ENCODE measurements around the gene TSPAN15. TPM values are rescaled to one million over a fixed set of nuclear protein-coding genes. Genes with fewer than 3 reads are reported as not detected.

The TSPAN15 gene
- polyA plus RNA-seq, 1 donor (not counting 4 experiments of a cell fraction or from before 2014, with no cell fraction given), result 2.1 TPM

GRCh38 chr10:69409176-69409495 is 42.1 kb upstream of the TSPAN15 start:
- H3K9me3 ChIP-seq (ENCODE audit: control insufficient read depth, low read depth, low read length), result no peaks in the 10 kb centered on the region
- peaks cover 4% of the 10 kb centered on the region for H3K9me1 ChIP-seq (ENCODE audit: control insufficient read depth, extremely low read depth, insufficient read depth, low read length)
- peaks cover 0 to 1% of the 10 kb centered on the region in 2 experiments for H3K36me3 ChIP-seq (ENCODE audit: control insufficient read depth in 2 of 2, extremely low read depth in 1 of 2, insufficient read depth in 2 of 2, low read length in 2 of 2)
- peaks cover 27% of the 10 kb centered on the region for H3K4me1 ChIP-seq (ENCODE audit: control insufficient read depth, extremely low read depth, insufficient read depth, low read length)
- peak overlapping the region in 1 of 3 experiments; percentile 45 for H3K4me3 ChIP-seq (ENCODE audit: control insufficient read depth in 2 of 3, extremely low read depth in 1 of 3, insufficient read depth in 2 of 3, low read depth in 1 of 3, low read length in 3 of 3)
- dilution Hi-C loops (cut with MboI; ENCODE audit: extremely low pct_ligation_motif_present, low sequenced_read_pairs), result no loop called here
- H2AFZ ChIP-seq (ENCODE audit: control insufficient read depth, low read length), result peak overlapping the region; percentile 78
- FAIRE-seq (no peak), DNase-seq (ENCODE audit: low read depth, low spot score) (no peak)
- H4K20me1 ChIP-seq (ENCODE audit: control insufficient read depth, extremely low read depth, insufficient read depth, low read length), result no peaks in the 10 kb centered on the region
- H3K79me2 ChIP-seq (ENCODE audit: control insufficient read depth, insufficient read depth, low read length), result no peaks in the 10 kb centered on the region
- peak overlapping the region; percentile 74 for H3K4me2 ChIP-seq (ENCODE audit: control insufficient read depth, extremely low read depth, insufficient read depth, low read depth, low read length)
- peak overlapping the region; percentile 54 for H3K27ac ChIP-seq (ENCODE audit: control insufficient read depth, insufficient read depth, low read length)
- no peaks in the 10 kb centered on the region for H3K27me3 ChIP-seq (ENCODE audit: control insufficient read depth, extremely low read depth, insufficient read depth, low read length)
- TF ChIP-seq EZH2 (IDR thresholded peaks at IDR 0.05; ENCODE audit: low read length), result no peak
- H3K9ac ChIP-seq (ENCODE audit: control insufficient read depth, extremely low read depth, insufficient read depth, low read length), result peak overlapping the region; percentile 60

GRCh38 chr10:69409968-69410367 is 41.3 kb upstream of the TSPAN15 start:
- H4K20me1 ChIP-seq (ENCODE audit: control insufficient read depth, extremely low read depth, insufficient read depth, low read length), result no peaks in the 10 kb centered on the region
- H3K27ac ChIP-seq (ENCODE audit: control insufficient read depth, insufficient read depth, low read length), result no peak overlapping the region
- peaks cover 0 to under 1% of the 10 kb centered on the region in 2 experiments for H3K36me3 ChIP-seq (ENCODE audit: control insufficient read depth in 2 of 2, extremely low read depth in 1 of 2, insufficient read depth in 2 of 2, low read length in 2 of 2)
- H3K27me3 ChIP-seq (ENCODE audit: control insufficient read depth, extremely low read depth, insufficient read depth, low read length), result no peaks in the 10 kb centered on the region
- no peak overlapping the region for H3K4me3 ChIP-seq (ENCODE audit: control insufficient read depth in 2 of 3, extremely low read depth in 1 of 3, insufficient read depth in 2 of 3, low read depth in 1 of 3, low read length in 3 of 3)
- dilution Hi-C loops (cut with MboI; ENCODE audit: extremely low pct_ligation_motif_present, low sequenced_read_pairs), result no loop called here
- H3K79me2 ChIP-seq (ENCODE audit: control insufficient read depth, insufficient read depth, low read length), result no peaks in the 10 kb centered on the region
- H2AFZ ChIP-seq (ENCODE audit: control insufficient read depth, low read length), result no peak overlapping the region
- no peak overlapping the region for H3K4me2 ChIP-seq (ENCODE audit: control insufficient read depth, extremely low read depth, insufficient read depth, low read depth, low read length)
- H3K9ac ChIP-seq (ENCODE audit: control insufficient read depth, extremely low read depth, insufficient read depth, low read length), result no peak overlapping the region
- DNase-seq (ENCODE audit: low read depth, low spot score) (no peak), FAIRE-seq (no peak)
- H3K9me1 ChIP-seq (ENCODE audit: control insufficient read depth, extremely low read depth, insufficient read depth, low read length), result peaks cover 4% of the 10 kb centered on the region
- peaks cover 27% of the 10 kb centered on the region for H3K4me1 ChIP-seq (ENCODE audit: control insufficient read depth, extremely low read depth, insufficient read depth, low read length)
- TF ChIP-seq EZH2 (IDR thresholded peaks at IDR 0.05; ENCODE audit: low read length) (no peak), CTCF (optimal IDR thresholded peaks at IDR 0.05 in 1 of 3, IDR thresholded peaks at IDR 0.05 in 1 of 3, conservative IDR thresholded peaks at IDR 0.05 in 1 of 3; ENCODE audit: extremely low read depth in 1 of 3, insufficient read depth in 2 of 3, low read length in 3 of 3) (no peak)
- no peaks in the 10 kb centered on the region for H3K9me3 ChIP-seq (ENCODE audit: control insufficient read depth, low read depth, low read length)

GRCh38 chr10:69410487-69410886 is 40.8 kb upstream of the TSPAN15 start:
- DNase-seq (ENCODE audit: low read depth, low spot score) (no peak), FAIRE-seq (no peak)
- peaks cover 27% of the 10 kb centered on the region for H3K4me1 ChIP-seq (ENCODE audit: control insufficient read depth, extremely low read depth, insufficient read depth, low read length)
- no peaks in the 10 kb centered on the region for H4K20me1 ChIP-seq (ENCODE audit: control insufficient read depth, extremely low read depth, insufficient read depth, low read length)
- dilution Hi-C loops (cut with MboI; ENCODE audit: extremely low pct_ligation_motif_present, low sequenced_read_pairs), result no loop called here
- no peak overlapping the region for H3K27ac ChIP-seq (ENCODE audit: control insufficient read depth, insufficient read depth, low read length)
- H3K36me3 ChIP-seq (ENCODE audit: control insufficient read depth in 2 of 2, extremely low read depth in 1 of 2, insufficient read depth in 2 of 2, low read length in 2 of 2), result no peaks in the 10 kb centered on the region
- no peak overlapping the region for H3K4me2 ChIP-seq (ENCODE audit: control insufficient read depth, extremely low read depth, insufficient read depth, low read depth, low read length)
- no peaks in the 10 kb centered on the region for H3K27me3 ChIP-seq (ENCODE audit: control insufficient read depth, extremely low read depth, insufficient read depth, low read length)
- no peaks in the 10 kb centered on the region for H3K9me3 ChIP-seq (ENCODE audit: control insufficient read depth, low read depth, low read length)
- H3K4me3 ChIP-seq (ENCODE audit: control insufficient read depth in 2 of 3, extremely low read depth in 1 of 3, insufficient read depth in 2 of 3, low read depth in 1 of 3, low read length in 3 of 3), result no peak overlapping the region
- no peak overlapping the region for H3K9ac ChIP-seq (ENCODE audit: control insufficient read depth, extremely low read depth, insufficient read depth, low read length)
- TF ChIP-seq EZH2 (IDR thresholded peaks at IDR 0.05; ENCODE audit: low read length) (no peak), CTCF (optimal IDR thresholded peaks at IDR 0.05 in 1 of 3, IDR thresholded peaks at IDR 0.05 in 1 of 3, conservative IDR thresholded peaks at IDR 0.05 in 1 of 3; ENCODE audit: extremely low read depth in 1 of 3, insufficient read depth in 2 of 3, low read length in 3 of 3) (no peak)
- H3K79me2 ChIP-seq (ENCODE audit: control insufficient read depth, insufficient read depth, low read length), result no peaks in the 10 kb centered on the region
- no peak overlapping the region for H2AFZ ChIP-seq (ENCODE audit: control insufficient read depth, low read length)
- peaks cover 4% of the 10 kb centered on the region for H3K9me1 ChIP-seq (ENCODE audit: control insufficient read depth, extremely low read depth, insufficient read depth, low read length)
